NT2/D1 (cell line): ENCODE results near the gene MAGI2.

ENCODE experiments used
- DNase-seq: peaks from one replicate; pipeline ENCODE4 v3.0.0-alpha.2; 2011; ENCODE audit warnings: low read depth, low spot score
- H3K27me3 ChIP-seq: 2 replicates; pipeline ENCODE4 v1.6.0; 2011; ENCODE audit warnings: mild to moderate bottlenecking; ENCODE audit not compliant: insufficient read length, insufficient read depth
- H3K36me3 ChIP-seq: 2 replicates; pipeline ENCODE4 v1.6.1; 2011; ENCODE audit warnings: mild to moderate bottlenecking, low read length, mixed read lengths; ENCODE audit not compliant: insufficient read depth, insufficient read length
- H3K4me1 ChIP-seq: 2 replicates; pipeline ENCODE4 v1.5.1; 2011; ENCODE audit not compliant: insufficient read depth, insufficient read length
- H3K4me3 ChIP-seq: 2 replicates; pipeline ENCODE4 v1.5.1; 2011; ENCODE audit warnings: low read depth; ENCODE audit not compliant: insufficient read length
- H3K9ac ChIP-seq: 2 replicates; pipeline ENCODE4 v1.6.0; 2011; ENCODE audit warnings: low read depth; ENCODE audit not compliant: insufficient read length
- H3K9me3 ChIP-seq: 2 replicates; pipeline ENCODE4 v1.5.1; 2011; ENCODE audit warnings: mild to moderate bottlenecking, low read length; ENCODE audit not compliant: insufficient read depth
- SUZ12 ChIP-seq: IDR thresholded peaks from 2 replicates; pipeline ENCODE4 v1.6.1; 2011; ENCODE audit not compliant: insufficient read length, insufficient read depth; ENCODE audit errors: extremely low read depth
- YY1 ChIP-seq: IDR thresholded peaks from 2 replicates; pipeline ENCODE4 v1.6.1; 2011; ENCODE audit not compliant: insufficient read length, insufficient read depth
- ZNF274 ChIP-seq: IDR thresholded peaks from 2 replicates; pipeline ENCODE4 v1.6.1; 2011; ENCODE audit warnings: mild to moderate bottlenecking, low read depth, low read length

Gene MAGI2

GRCh38 chr7:78055001-78055573 lies 1398.4 kb downstream of the MAGI2 start:
- no peaks in the 10 kb centered on the region for H3K36me3 ChIP-seq
- TF ChIP-seq ZNF274 (no peak), YY1 (no peak), SUZ12 (no peak)
- no peak for DNase-seq
- no peak overlapping the region for H3K9ac ChIP-seq
- no peaks in the 10 kb centered on the region for H3K27me3 ChIP-seq
- no peaks in the 10 kb centered on the region for H3K4me1 ChIP-seq
- H3K9me3 ChIP-seq = no peaks in the 10 kb centered on the region
- no peak overlapping the region for H3K4me3 ChIP-seq

GRCh38 chr7:78052112-78052511 lies 1401.4 kb downstream of the MAGI2 start:
- DNase-seq = no peak
- Histone ChIP-seq H3K4me3 (no peak overlapping the region), H3K9me3 (no peaks in the 10 kb centered on the region), H3K36me3 (no peaks in the 10 kb centered on the region), H3K4me1 (no peaks in the 10 kb centered on the region), H3K9ac (no peak overlapping the region), H3K27me3 (no peaks in the 10 kb centered on the region)
- TF ChIP-seq YY1 (no peak), ZNF274 (no peak), SUZ12 (no peak)

DNA sequence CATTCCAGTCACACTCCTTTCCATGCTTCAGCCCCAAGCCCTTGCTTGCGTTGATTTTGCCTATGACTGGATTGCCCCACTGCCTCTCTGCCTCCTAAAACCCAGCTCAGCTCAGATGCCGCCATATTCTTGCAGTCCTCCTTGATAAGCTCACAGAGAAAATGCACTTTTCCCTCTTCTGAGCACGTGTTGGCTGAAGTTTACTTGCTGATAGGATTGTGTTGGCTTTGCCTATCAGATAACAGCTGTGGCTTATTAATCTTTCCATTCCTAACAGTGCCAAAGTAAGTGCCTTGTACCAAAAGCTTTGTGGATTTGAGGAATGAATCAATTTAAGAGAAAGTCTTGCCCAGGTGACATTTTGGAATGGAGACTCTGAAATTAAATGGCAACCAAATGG lies 1405.7 kb downstream of the MAGI2 start:
- no peaks in the 10 kb centered on the region for H3K27me3 ChIP-seq
- no peaks in the 10 kb centered on the region for H3K36me3 ChIP-seq
- no peak for DNase-seq
- no peak overlapping the region for H3K4me3 ChIP-seq
- no peaks in the 10 kb centered on the region for H3K9me3 ChIP-seq
- H3K4me1 ChIP-seq = no peaks in the 10 kb centered on the region
- no peak for TF ChIP-seq YY1
- no peak for TF ChIP-seq ZNF274
- no peak for TF ChIP-seq SUZ12
- H3K9ac ChIP-seq = no peak overlapping the region

DNA sequence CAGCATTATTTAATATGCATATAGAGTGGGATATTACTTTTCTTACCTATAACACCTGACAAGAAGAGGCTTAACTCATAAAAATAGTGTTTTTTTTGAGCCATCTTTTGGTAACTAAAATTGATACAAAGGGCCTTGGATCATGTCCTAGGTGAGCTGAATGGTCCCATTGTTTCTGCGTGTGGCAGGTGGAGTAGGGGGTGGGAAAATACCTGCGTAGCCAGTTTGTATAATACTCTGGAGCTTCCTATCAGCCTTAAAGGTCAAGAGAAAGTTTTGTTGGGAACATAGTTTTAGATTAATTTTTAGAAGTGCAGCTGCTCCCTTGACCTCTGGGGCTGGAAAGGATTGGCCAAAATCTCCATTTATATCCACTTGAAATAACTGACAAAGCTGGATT lies 1410.3 kb downstream of the MAGI2 start:
- H3K27me3 ChIP-seq = no peaks in the 10 kb centered on the region
- TF ChIP-seq ZNF274 = no peak
- no peak for TF ChIP-seq YY1
- TF ChIP-seq SUZ12 = no peak
- no peak overlapping the region for H3K4me3 ChIP-seq
- H3K4me1 ChIP-seq = no peaks in the 10 kb centered on the region
- H3K36me3 ChIP-seq = no peaks in the 10 kb centered on the region
- no peak overlapping the region for H3K9ac ChIP-seq
- DNase-seq = no peak
- peaks cover 4% of the 10 kb centered on the region; the same call in 1 of the 2 replicates for H3K9me3 ChIP-seq

DNA sequence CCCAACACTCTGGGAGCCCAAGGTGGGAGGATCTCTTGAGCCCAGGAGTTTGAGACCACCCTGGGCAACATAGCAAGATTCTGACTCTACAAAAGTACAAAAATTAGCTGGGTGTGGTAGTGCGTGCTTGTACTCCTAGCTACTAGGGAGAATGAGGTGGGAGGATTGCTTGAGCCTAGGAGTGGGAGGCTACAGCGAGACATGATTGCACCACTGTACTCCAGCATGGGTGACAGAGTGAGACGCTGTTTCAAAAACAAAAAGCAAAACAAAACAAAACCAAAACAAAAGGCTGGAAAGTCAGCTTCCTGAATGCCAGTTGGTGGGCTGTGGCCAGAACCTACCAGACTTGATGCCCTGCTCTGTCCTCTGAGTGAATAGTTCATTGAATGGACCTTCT lies 1412.0 kb downstream of the MAGI2 start:
- H3K4me1 ChIP-seq = no peaks in the 10 kb centered on the region
- DNase-seq = no peak
- H3K27me3 ChIP-seq = no peaks in the 10 kb centered on the region
- H3K36me3 ChIP-seq = no peaks in the 10 kb centered on the region
- H3K9ac ChIP-seq = no peak overlapping the region
- TF ChIP-seq SUZ12 (no peak), ZNF274 (no peak), YY1 (no peak)
- no peak overlapping the region for H3K4me3 ChIP-seq
- H3K9me3 ChIP-seq = peaks cover 4% of the 10 kb centered on the region; the same call in 1 of the 2 replicates

DNA sequence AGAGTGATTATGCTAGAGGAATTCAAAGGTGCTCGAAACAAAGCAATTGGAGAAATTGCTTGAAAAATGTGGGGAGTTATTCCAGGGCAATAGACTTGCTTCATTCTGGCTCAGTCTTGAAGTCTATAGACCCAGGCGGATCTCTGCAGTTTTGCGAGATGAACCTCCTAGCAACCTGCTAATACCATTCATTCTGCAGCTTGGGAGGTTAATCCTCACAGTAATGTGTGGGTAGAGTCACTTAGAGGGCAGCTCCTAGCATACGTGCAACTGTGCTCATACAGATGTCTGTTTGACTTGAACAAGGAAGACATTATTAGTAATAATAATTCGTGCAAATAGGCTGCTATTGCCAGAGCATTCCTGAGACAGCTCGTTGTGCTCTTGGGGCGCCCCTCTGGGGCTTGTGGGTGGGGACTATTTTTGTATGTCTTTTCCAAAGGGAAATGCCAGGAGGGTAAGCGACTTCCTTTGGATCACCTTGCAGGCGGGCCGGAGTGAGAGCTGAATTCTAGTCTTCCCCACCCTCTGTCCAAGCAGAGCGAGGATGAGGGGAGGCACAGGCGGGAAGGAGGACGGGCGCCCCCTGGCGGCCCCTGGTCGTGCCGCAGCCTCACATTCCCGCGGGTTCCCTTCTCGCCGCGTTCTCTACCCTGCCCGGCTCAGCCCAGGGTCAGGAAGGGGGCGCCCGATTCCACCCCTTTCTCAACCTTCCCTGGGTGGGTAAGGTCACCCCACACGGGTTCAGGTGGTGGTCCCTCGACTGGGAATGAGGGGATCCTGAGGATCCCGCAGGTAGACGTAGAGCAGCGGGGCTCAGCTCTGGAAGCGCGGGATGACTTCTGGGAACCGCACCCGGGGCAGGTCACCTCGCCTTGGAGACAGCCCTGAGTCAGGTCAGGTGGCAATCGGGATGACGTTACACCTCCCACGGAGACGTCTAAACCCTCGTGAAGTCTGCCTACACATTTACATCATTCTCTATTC lies 1413.4 kb downstream of the MAGI2 start:
- Histone ChIP-seq H3K36me3 (no peaks in the 10 kb centered on the region), H3K9ac (no peak overlapping the region), H3K9me3 (peaks cover 4% of the 10 kb centered on the region; the same call in 1 of the 2 replicates), H3K27me3 (no peaks in the 10 kb centered on the region), H3K4me1 (no peaks in the 10 kb centered on the region), H3K4me3 (no peak overlapping the region)
- DNase-seq = no peak
- TF ChIP-seq SUZ12 = no peak
- TF ChIP-seq ZNF274 = no peak
- no peak for TF ChIP-seq YY1

GRCh38 chr7:78038465-78039080 lies 1414.9 kb downstream of the MAGI2 start:
- no peak overlapping the region for H3K9ac ChIP-seq
- no peaks in the 10 kb centered on the region for H3K4me1 ChIP-seq
- no peak overlapping the region for H3K4me3 ChIP-seq
- TF ChIP-seq ZNF274 (no peak), SUZ12 (no peak), YY1 (no peak)
- no peaks in the 10 kb centered on the region for H3K36me3 ChIP-seq
- no peaks in the 10 kb centered on the region for H3K27me3 ChIP-seq
- no peak for DNase-seq
- H3K9me3 ChIP-seq = peaks cover 4% of the 10 kb centered on the region; the same call in 1 of the 2 replicates
